Activated gamma-delta T cell treated with anti-CD3 and anti-CD28 coated beads, Interleukin-2, amount 50 U/mL, for 16 hours (primary cell): ENCODE results near the gene RASGRF2.

ENCODE experiments used
- DNase-seq: peaks from one replicate; pipeline ENCODE4 v3.0.0-alpha.2; 2020; ENCODE audit warnings: low read depth

Gene RASGRF2

DNA sequence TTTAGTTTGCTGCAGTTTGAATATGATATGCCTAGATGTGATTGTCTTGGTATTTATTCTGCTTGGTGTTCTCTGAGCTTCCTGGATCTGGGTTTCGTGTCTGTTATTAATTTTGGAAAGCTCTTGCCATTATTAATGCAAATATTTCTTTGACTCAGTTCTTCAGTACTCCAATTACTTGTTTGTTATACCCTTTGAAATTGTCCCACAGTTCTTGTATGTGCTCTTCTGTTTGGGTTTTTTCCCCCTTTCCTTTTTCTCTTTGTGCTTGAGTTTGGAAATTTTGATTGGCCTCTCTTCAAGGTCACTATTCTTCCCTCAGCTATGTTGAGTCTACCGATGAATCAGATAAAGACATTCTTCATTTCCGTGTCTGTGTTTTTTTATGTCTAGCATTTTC lies 176.4 kb downstream of the RASGRF2 start:
- no peak for DNase-seq

DNA sequence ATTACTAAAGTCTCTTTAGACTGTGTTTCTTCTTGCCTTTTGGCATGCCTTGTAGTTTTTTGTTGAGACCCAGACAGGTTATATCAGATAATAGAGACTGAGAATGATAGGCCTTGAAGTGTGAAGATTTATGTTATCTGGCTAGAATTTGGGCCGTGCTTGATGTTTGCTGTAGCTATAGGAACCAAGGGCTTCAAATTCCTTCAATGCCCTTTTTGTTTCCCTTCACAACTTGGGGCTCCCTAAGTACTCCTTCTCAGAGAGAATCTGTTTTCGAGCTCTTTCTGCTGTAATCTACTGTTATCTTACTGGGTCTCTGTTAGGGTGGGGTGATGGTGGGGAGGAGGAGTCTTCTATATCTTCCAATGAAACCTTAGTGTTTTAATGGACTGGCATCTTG lies 177.7 kb downstream of the RASGRF2 start:
- DNase-seq: no peak

GRCh38 chr5:81140441-81140840 lies 180.3 kb downstream of the RASGRF2 start:
- no peak for DNase-seq

- DNase-seq: no peak
Observed at GRCh38 chr5:81140943-81141342, 180.8 kb downstream of the RASGRF2 start.

GRCh38 chr5:81142108-81142507 lies 181.9 kb downstream of the RASGRF2 start:
- no peak for DNase-seq

DNA sequence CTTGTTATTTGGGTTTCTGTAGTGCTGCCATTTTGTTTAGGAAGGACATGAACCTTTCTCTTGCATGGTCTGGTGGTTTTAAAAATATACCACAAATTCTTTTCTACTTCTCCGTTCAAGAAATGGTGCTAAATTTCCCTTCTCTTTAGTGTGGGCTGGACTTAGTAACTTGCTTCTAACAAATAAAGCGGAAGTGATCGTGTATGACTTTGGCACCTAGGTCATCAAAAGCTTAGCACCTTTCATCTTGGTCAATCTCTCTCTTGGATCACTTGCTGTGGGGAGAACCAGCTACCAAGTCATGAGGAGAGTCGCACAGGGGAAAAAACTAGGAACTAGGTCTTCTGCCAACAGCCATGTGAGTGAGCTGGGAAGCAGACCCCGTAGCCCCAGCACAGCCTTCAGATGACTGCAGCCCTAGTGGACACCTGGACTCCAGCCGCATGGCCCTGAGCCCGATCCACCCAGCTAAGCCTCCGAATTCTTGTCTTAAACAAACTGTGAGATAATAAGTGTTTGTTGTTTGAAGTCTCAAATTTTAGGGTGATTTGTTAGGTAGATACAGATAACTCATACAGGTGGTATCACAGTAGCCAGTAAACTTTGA lies 185.3 kb downstream of the RASGRF2 start:
- DNase-seq: no peak

- no peak for DNase-seq
Observed at GRCh38 chr5:81146031-81146430, 185.9 kb downstream of the RASGRF2 start.

- DNase-seq: no peak
Observed at GRCh38 chr5:81147011-81147885, 187.1 kb downstream of the RASGRF2 start.

DNA sequence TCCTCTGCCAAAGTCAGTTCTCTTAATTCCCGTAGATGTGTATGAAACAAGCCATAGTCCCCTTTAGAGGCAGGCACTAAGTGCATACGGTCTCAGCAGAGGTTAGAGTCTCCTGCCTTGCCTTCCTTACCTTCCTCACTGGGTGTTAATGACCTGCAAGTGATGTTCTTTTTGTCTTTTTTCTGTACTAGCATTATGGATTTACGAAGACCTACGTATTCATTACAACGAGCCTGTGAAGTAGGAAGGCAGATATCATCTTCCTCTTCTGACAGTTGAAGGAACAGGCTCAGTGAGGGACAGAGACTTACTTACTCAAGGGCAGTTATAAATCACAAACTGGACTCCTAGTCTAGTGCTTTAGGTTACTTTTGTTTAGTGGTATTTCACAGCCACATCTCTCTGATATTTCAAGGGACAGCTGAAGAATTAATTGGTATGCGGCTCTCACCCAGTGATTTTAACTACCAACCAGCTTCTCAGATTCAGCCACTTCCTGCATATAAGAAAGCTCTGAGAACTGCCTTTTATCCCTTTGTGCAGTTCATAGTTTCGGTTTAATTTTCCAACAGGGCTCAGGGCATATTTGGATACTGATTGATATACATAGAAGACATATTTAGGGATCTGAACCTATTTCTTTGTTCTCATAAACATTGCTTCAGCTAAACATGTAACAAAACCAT lies 187.9 kb downstream of the RASGRF2 start:
- DNase-seq: no peak

GRCh38 chr5:81151546-81151945 lies 191.4 kb downstream of the RASGRF2 start:
- no peak for DNase-seq

- DNase-seq: no peak
Observed at GRCh38 chr5:81154725-81155124, 194.6 kb downstream of the RASGRF2 start.

DNA sequence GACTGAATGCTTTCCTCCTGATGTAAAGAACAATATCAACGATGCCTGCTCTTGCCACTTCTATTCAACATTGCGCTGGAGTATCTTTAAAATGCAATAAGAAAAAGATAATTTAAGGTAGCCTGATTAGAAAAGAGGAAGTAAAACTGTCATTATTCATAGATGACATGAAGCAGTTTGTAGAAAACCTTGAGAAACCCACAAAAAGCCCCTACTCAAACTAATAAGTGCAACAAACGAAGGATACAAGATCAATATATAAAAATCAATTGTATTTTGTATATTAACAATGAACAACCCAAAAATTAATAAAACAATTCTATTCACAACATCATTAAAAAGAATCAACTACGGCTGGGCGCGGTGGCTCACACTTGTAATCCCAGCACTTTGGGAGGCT lies 196.6 kb downstream of the RASGRF2 start:
- no peak for DNase-seq

- DNase-seq: no peak
Observed at GRCh38 chr5:81161012-81161601, 200.9 kb downstream of the RASGRF2 start.

- DNase-seq: no peak
Observed at GRCh38 chr5:81162501-81162900, 202.3 kb downstream of the RASGRF2 start.

DNA sequence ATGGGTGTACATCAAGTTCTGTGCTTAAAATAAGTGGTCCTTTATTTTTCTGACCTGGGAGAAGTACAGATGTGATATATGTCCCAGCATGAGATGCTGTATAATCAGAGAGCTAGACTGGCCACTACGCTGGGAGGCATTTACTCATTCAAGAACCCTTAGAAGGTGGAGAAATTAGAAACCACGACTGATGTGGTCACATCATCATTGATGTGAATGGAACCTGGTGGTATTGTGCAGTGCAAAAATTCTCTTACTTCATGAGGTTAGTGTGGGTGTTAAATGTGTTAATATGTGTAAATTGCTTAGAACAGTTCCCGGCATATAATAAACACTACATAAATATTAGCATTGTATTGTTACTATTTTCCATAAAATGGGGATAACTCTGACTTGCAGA lies 203.5 kb downstream of the RASGRF2 start:
- DNase-seq: no peak

- no peak for DNase-seq
Observed at GRCh38 chr5:81164476-81164875, 204.3 kb downstream of the RASGRF2 start.

GRCh38 chr5:81164936-81165335 lies 204.8 kb downstream of the RASGRF2 start:
- DNase-seq: no peak

- DNase-seq: peak; percentile 19
Observed at GRCh38 chr5:81165493-81166119, 205.4 kb downstream of the RASGRF2 start.

GRCh38 chr5:81166430-81166829 lies 206.3 kb downstream of the RASGRF2 start:
- no peak for DNase-seq

DNA sequence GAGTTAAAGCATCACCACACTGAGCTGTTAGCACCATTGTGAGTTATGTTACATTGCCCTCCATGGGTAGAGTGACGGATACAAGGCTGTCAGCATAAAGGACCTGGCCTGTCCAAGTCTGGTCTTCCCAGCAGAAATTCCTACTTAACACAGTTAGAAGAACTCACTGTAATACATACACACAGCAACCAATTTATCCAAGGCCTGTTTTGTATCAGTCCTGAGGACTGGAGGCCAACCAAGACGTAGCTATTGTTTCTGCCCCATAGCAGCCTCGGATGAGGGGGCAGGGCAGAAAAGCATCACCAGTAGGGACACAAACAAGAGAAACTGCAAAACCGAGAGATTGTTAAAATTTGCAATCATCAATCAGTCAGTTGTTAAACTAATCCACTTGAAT lies 206.9 kb downstream of the RASGRF2 start:
- DNase-seq: no peak

DNA sequence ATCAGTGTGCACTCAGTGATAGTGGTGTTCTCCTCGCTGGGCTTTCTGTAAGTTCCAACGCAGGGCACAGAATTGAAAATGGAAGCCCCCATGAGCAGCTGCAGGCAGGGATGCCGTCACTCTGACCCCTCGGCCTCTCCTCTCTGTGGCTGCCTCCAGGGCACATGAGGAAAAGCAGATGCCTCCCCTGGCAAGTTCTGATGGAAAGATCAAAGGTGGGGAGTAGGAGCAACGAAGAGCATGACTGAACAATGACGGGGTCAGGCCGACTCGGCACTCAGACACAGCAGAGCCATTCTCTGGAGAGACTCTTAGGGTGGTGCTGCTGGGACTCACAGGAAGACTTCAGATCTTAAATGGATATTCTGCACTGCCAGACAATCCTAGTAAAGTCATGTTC lies 207.4 kb downstream of the RASGRF2 start:
- no peak for DNase-seq

- DNase-seq: no peak
Observed at GRCh38 chr5:81169924-81170323, 209.8 kb downstream of the RASGRF2 start.
